Osteoblast (primary cell): ENCODE measurements around the gene CHERP. TPM values are rescaled to one million over a fixed set of nuclear protein-coding genes. Genes with fewer than 3 reads are reported as not detected.
A peak's percentile ranks its signal among the peaks of the same experiment; 100 is the strongest.
"Not testable (repeated sequence)": the region's sequence is repeated elsewhere in the genome, so short reads cannot be mapped to it uniquely, and the experiment has no call there.

Source experiments
- DNase-seq: peaks from one replicate; pipeline ENCODE4 v3.0.0; 2011; ENCODE audit warnings: low spot score, mixed read lengths; ENCODE audit not compliant: insufficient read length; ENCODE audit errors: missing footprints
- H2AFZ ChIP-seq: 2 replicates; pipeline ENCODE4 v1.6.0; 2011; ENCODE audit warnings: mild to moderate bottlenecking, low read length
- H3K27ac ChIP-seq: 2 replicates; pipeline ENCODE4 v1.5.1; 2011; ENCODE audit warnings: mild to moderate bottlenecking, low read depth, low read length, moderate library complexity
- H3K27me3 ChIP-seq: 2 replicates; pipeline ENCODE4 v1.6.0; 2012; ENCODE audit warnings: mild to moderate bottlenecking, control low read depth, inconsistent platforms, low read length, moderate library complexity; ENCODE audit not compliant: insufficient read depth
- H3K36me3 ChIP-seq: 2 replicates; pipeline ENCODE4 v1.5.1; 2011; ENCODE audit warnings: mild to moderate bottlenecking, low read length, control low read depth, moderate library complexity; ENCODE audit not compliant: insufficient read depth
- H3K4me1 ChIP-seq: 2 replicates; pipeline ENCODE4 v1.5.1; 2011; ENCODE audit warnings: mild to moderate bottlenecking, low read length, control low read depth, moderate library complexity; ENCODE audit not compliant: insufficient read depth
- H3K4me2 ChIP-seq: 2 replicates; pipeline ENCODE4 v1.6.0; 2011; ENCODE audit warnings: mild to moderate bottlenecking, low read length; ENCODE audit not compliant: insufficient read depth
- H3K4me3 ChIP-seq: fragments of 200-600 bp; sonication (generic); 3 replicates; pipeline ENCODE4 v1.5.1; 2012; ENCODE audit warnings: mild to moderate bottlenecking, low read length, inconsistent platforms; ENCODE audit not compliant: insufficient read depth
- H3K79me2 ChIP-seq: 2 replicates; pipeline ENCODE4 v1.6.0; 2012; ENCODE audit warnings: mild to moderate bottlenecking, low read length, control low read depth, inconsistent platforms; ENCODE audit not compliant: insufficient read depth
- H3K9me3 ChIP-seq: 2 replicates; pipeline ENCODE4 v1.5.1; 2011; ENCODE audit warnings: low read depth, low read length, control low read depth
- H4K20me1 ChIP-seq: 2 replicates; pipeline ENCODE4 v1.6.0; 2012; ENCODE audit warnings: mild to moderate bottlenecking, low read length, control low read depth; ENCODE audit not compliant: insufficient read depth
- CTCF ChIP-seq: IDR thresholded peaks from 2 replicates; pipeline ENCODE4 v1.5.1; 2011; ENCODE audit warnings: mild to moderate bottlenecking, low read depth, low read length, moderate library complexity; ENCODE audit errors: extremely low read depth
- total RNA-seq: library from RNA; depleted of rRNA; stranded (reverse); fragments of >200 nt; gene quantifications from 2 replicates; pipeline ENCODE4 v1.2.3, GENCODE V29; 2012

The CHERP gene
- total RNA-seq, 1 donor: 5.8 TPM

- H3K27ac ChIP-seq: no peak overlapping the region
- no peaks in the 10 kb centered on the region for H3K79me2 ChIP-seq
- no peak overlapping the region for H3K4me3 ChIP-seq
- peak; percentile 85 for DNase-seq
- no peak overlapping the region for H2AFZ ChIP-seq
- H3K27me3 ChIP-seq: no peaks in the 10 kb centered on the region
- H4K20me1 ChIP-seq: peaks cover 4% of the 10 kb centered on the region
- H3K4me2 ChIP-seq: no peak overlapping the region
- peaks cover 59% of the 10 kb centered on the region for H3K36me3 ChIP-seq
- no peak for TF ChIP-seq CTCF
- H3K9me3 ChIP-seq: no peaks in the 10 kb centered on the region
- no peaks in the 10 kb centered on the region for H3K4me1 ChIP-seq
These were observed 25.9 kb downstream of the CHERP start for GRCh38 chr19:16516381-16516780.

GRCh38 chr19:16514383-16515019 is 27.7 kb downstream of the CHERP start:
- H3K27me3 ChIP-seq: no peaks in the 10 kb centered on the region
- H3K4me3 ChIP-seq: no peak overlapping the region
- no peak overlapping the region for H3K4me2 ChIP-seq
- no peaks in the 10 kb centered on the region for H3K4me1 ChIP-seq
- no peak overlapping the region for H2AFZ ChIP-seq
- no peaks in the 10 kb centered on the region for H3K79me2 ChIP-seq
- H4K20me1 ChIP-seq: peaks cover 4% of the 10 kb centered on the region
- DNase-seq: peak; percentile 55
- peaks cover 47% of the 10 kb centered on the region for H3K36me3 ChIP-seq
- TF ChIP-seq CTCF: no peak
- H3K27ac ChIP-seq: no peak overlapping the region
- no peaks in the 10 kb centered on the region for H3K9me3 ChIP-seq

GRCh38 chr19:16512611-16513010 is 29.6 kb downstream of the CHERP start:
- peaks cover 29% of the 10 kb centered on the region for H3K36me3 ChIP-seq
- not testable (repeated sequence) for H4K20me1 ChIP-seq, H3K27ac ChIP-seq, H2AFZ ChIP-seq, H3K79me2 ChIP-seq, H3K4me1 ChIP-seq, H3K27me3 ChIP-seq, H3K9me3 ChIP-seq, DNase-seq, H3K4me3 ChIP-seq, H3K4me2 ChIP-seq

GRCh38 chr19:16509141-16510061 is 32.8 kb downstream of the CHERP start:
- DNase-seq: peak; percentile 66
- no peak for TF ChIP-seq CTCF
- H3K27ac ChIP-seq: no peak overlapping the region
- no peaks in the 10 kb centered on the region for H3K27me3 ChIP-seq
- no peaks in the 10 kb centered on the region for H3K4me1 ChIP-seq
- H3K4me3 ChIP-seq: no peak overlapping the region
- H2AFZ ChIP-seq: no peak overlapping the region
- H4K20me1 ChIP-seq: no peaks in the 10 kb centered on the region
- no peaks in the 10 kb centered on the region for H3K79me2 ChIP-seq
- H3K36me3 ChIP-seq: peaks cover 14% of the 10 kb centered on the region
- no peaks in the 10 kb centered on the region for H3K9me3 ChIP-seq
- H3K4me2 ChIP-seq: no peak overlapping the region
